H1 (cell line): ENCODE data around the gene ZBTB45. TPM values are rescaled to one million over a fixed set of nuclear protein-coding genes. Genes with fewer than 3 reads are reported as not detected.

Experiments
- BACH1 ChIP-seq: IDR thresholded peaks from 2 replicates; pipeline ENCODE4 v1.6.1; 2012; ENCODE audit warnings: low read length, improper control_type of control experiment
- CBX8 ChIP-seq: fragments of 300-800, 300-1000 bp; sonication (generic); IDR thresholded peaks from 2 replicates; pipeline ENCODE4 v1.7.1; 2016; ENCODE audit warnings: low read depth, low read length, borderline replicate concordance
- CHD2 ChIP-seq: IDR thresholded peaks from 2 replicates; pipeline ENCODE4 v1.6.1; 2012; ENCODE audit warnings: low read length, improper control_type of control experiment
- CREB1 ChIP-seq: IDR thresholded peaks from 2 replicates; pipeline ENCODE4 v1.6.1; 2012; ENCODE audit warnings: inconsistent platforms
- CTCF ChIP-seq, 3 experiments: IDR thresholded peaks; 1 replicate in 2 of 3; 2 replicates in 1 of 3; pipeline versions ENCODE4 v1.5.1 to v1.6.1; 2011; ENCODE audit warnings: low read length in 3 of 3, mild to moderate bottlenecking in 3 of 3, inconsistent platforms in 2 of 3, low read depth in 1 of 3, moderate library complexity in 1 of 3; ENCODE audit not compliant: insufficient read depth in 1 of 3; ENCODE audit errors: control extremely low read depth in 1 of 3
- EGR1 ChIP-seq: IDR thresholded peaks from 2 replicates; pipeline ENCODE4 v1.6.1; 2011; ENCODE audit warnings: low read depth, low read length, borderline replicate concordance
- EP300 ChIP-seq, 2 experiments: IDR thresholded peaks; 1 replicate in 1 of 2; 2 replicates in 1 of 2; pipeline ENCODE4 v1.6.1; 2011 to 2012; ENCODE audit warnings: low read depth in 2 of 2, low read length in 2 of 2, mild to moderate bottlenecking in 2 of 2, borderline replicate concordance in 1 of 2, inconsistent platforms in 1 of 2, moderate library complexity in 1 of 2
- GABPA ChIP-seq: IDR thresholded peaks from 2 replicates; pipeline ENCODE4 v1.6.1; 2011; ENCODE audit warnings: mild to moderate bottlenecking, low read length, moderate library complexity, borderline replicate concordance; ENCODE audit not compliant: insufficient read depth
- GTF2F1 ChIP-seq: IDR thresholded peaks from 2 replicates; pipeline ENCODE4 v1.6.1; 2012; ENCODE audit warnings: low read depth, low read length, improper control_type of control experiment, borderline replicate concordance
- HDAC2 ChIP-seq, 2 experiments: fragments of 300-600 bp in 1 of 2; sonication (generic) in 1 of 2; IDR thresholded peaks; 2 replicates each; pipeline ENCODE4 v1.6.1; 2011 to 2012; ENCODE audit warnings: low read depth in 2 of 2, low read length in 2 of 2, mild to moderate bottlenecking in 2 of 2, moderate library complexity in 2 of 2, borderline replicate concordance in 1 of 2, inconsistent platforms in 1 of 2
- JUND ChIP-seq: IDR thresholded peaks from 2 replicates; pipeline ENCODE4 v1.6.1; 2011; ENCODE audit warnings: mild to moderate bottlenecking, improper control_type of control experiment, low read length
- POLR2A ChIP-seq, 2 experiments: IDR thresholded peaks; 1 replicate in 1 of 2; 2 replicates in 1 of 2; pipeline ENCODE4 v1.6.1; 2011; ENCODE audit warnings: low read depth in 2 of 2, low read length in 2 of 2, mild to moderate bottlenecking in 2 of 2; ENCODE audit errors: control extremely low read depth in 1 of 2
- POLR2AphosphoS5 ChIP-seq: IDR thresholded peaks from 2 replicates; pipeline ENCODE4 v1.6.1; 2011; ENCODE audit warnings: low read depth, low read length
- RFX5 ChIP-seq: IDR thresholded peaks from 2 replicates; pipeline ENCODE4 v1.6.1; 2011; ENCODE audit warnings: low read depth, low read length, improper control_type of control experiment, borderline replicate concordance
- SIN3A ChIP-seq, 2 experiments: IDR thresholded peaks in 1 of 2; conservative IDR thresholded peaks in 1 of 2; 2 replicates each; pipeline ENCODE4 v1.6.1; 2011 to 2012; ENCODE audit warnings: low read length in 2 of 2, improper control_type of control experiment in 1 of 2, low read depth in 1 of 2, mild to moderate bottlenecking in 1 of 2
- SP2 ChIP-seq: IDR thresholded peaks from 2 replicates; pipeline ENCODE4 v1.6.1; 2012; ENCODE audit warnings: mild to moderate bottlenecking, low read length, inconsistent platforms
- SP4 ChIP-seq: IDR thresholded peaks from 2 replicates; pipeline ENCODE4 v1.6.1; 2012; ENCODE audit warnings: low read length, inconsistent platforms
- TCF12 ChIP-seq: IDR thresholded peaks from 2 replicates; pipeline ENCODE4 v1.6.1; 2011; ENCODE audit warnings: low read depth, mild to moderate bottlenecking, low read length
- TEAD4 ChIP-seq: IDR thresholded peaks from 2 replicates; pipeline ENCODE4 v1.6.1; 2012; ENCODE audit warnings: low read depth, low read length, inconsistent platforms, mixed read lengths
- polyA plus RNA-seq, 7 experiments: library from polyadenylated mRNA; depleted of rRNA in 3 of 7; stranded (reverse) in 5 of 7; unstranded in 2 of 7; fragments of >200 nt in 5 of 7; fragments of 200-250 nt in 2 of 7; gene quantifications; 1 replicate in 5 of 7; 2 replicates in 1 of 7; 4 replicates in 1 of 7; pipeline versions ENCODE4 v1.2.1 to v1.2.3, GENCODE V29; 2011 to 2013; ENCODE audit warnings: missing spikeins in 2 of 7, mixed read lengths in 2 of 7
- total RNA-seq: library from RNA; stranded (reverse); fragmentation: NEBNext Ultra II Directional; extraction: Animal tissue kit (Norgen Biotek cat#: 25700); gene quantifications from 2 replicates; pipeline ENCODE4 v1.2.1, GENCODE V29; 2021
- TF ChIP-seq, protein P1 (sequence below): IDR thresholded peaks from 2 replicates; pipeline ENCODE4 v1.6.1; 2011; ENCODE audit warnings: low read depth, mild to moderate bottlenecking, low read length; ENCODE audit not compliant: insufficient read depth

ZBTB45 gene
- total and polyA plus RNA-seq, 2 of the 8 experiments (the other 6 are each of a cell fraction or from before 2014, with no cell fraction given), result 16.9 to 17.2 TPM

GRCh38 chr19:58519355-58520256 lies at the start of gene ZBTB45 (continued):
- TF ChIP-seq POLR2AphosphoS5 (peak; percentile 83), CTCF (IDR thresholded peaks at IDR 0.05; ENCODE audit: control extremely low read depth in 1 of 3, insufficient read depth in 1 of 3, low read depth in 1 of 3, low read length in 3 of 3) (peak; percentile 83 to 93 (median 86)), SP4 (peak; percentile 78; the same call in 1 of the 2 replicates), CBX8 (no peak), CREB1 (peak; percentile 78), EGR1 (no peak; the same call in 1 of the 2 replicates), POLR2A (IDR thresholded peaks at IDR 0.05; ENCODE audit: control extremely low read depth in 1 of 2, low read depth in 2 of 2, low read length in 2 of 2) (peak; percentile 8 to 37; a peak in 2 of 3 replicates), GTF2F1 (peak; percentile 24; the same call in 1 of the 2 replicates), BACH1 (peak; percentile 43; the same call in 1 of the 2 replicates), SIN3A (conservative IDR thresholded peaks at IDR 0.05 in 1 of 2, IDR thresholded peaks at IDR 0.05 in 1 of 2; ENCODE audit: low read depth in 1 of 2, low read length in 2 of 2) (peak; percentile 76 to 98), GABPA (peak; percentile 99), TCF12 (no peak), SP2 (no peak), RFX5 (no peak), HDAC2 (IDR thresholded peaks at IDR 0.05; ENCODE audit: borderline replicate concordance in 1 of 2, low read depth in 2 of 2, low read length in 2 of 2) (peak in 1 of 2 experiments; percentile 91; a peak in 2 of 4 replicates), JUND (0 out of 2 replicates have a peak, but pooled peaks have one; percentile 39), CHD2 (peak; percentile 70), TEAD4 (peak; percentile 89), EP300 (IDR thresholded peaks at IDR 0.05; ENCODE audit: borderline replicate concordance in 1 of 2, low read depth in 2 of 2, low read length in 2 of 2) (no peak)
- TF ChIP-seq, protein P1, sequence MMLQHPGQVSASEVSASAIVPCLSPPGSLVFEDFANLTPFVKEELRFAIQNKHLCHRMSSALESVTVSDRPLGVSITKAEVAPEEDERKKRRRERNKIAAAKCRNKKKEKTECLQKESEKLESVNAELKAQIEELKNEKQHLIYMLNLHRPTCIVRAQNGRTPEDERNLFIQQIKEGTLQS, result no peak
